Measurements from ENCODE around the gene SYTL3.
A peak's percentile ranks its signal among the peaks of the same experiment; 100 is the strongest.

SYTL3 gene

GRCh38 chr6:158799051-158799792, 149.4 kb downstream of the SYTL3 start:
- peak; percentile 28 to 53 for DNase-seq

- DNase-seq = no peak
These were observed 151.9 kb downstream of the SYTL3 start for GRCh38 chr6:158801655-158802294.

GRCh38 chr6:158803733-158804143, 153.9 kb downstream of the SYTL3 start:
- no peak for DNase-seq

- DNase-seq = no peak
These were observed 154.4 kb downstream of the SYTL3 start for GRCh38 chr6:158804207-158804606.

GRCh38 chr6:158805698-158806377, 156.0 kb downstream of the SYTL3 start:
- DNase-seq = no peak

- no peak for DNase-seq
These were observed 157.9 kb downstream of the SYTL3 start for GRCh38 chr6:158807515-158808441.

- no peak for DNase-seq
These were observed 158.6 kb downstream of the SYTL3 start for GRCh38 chr6:158808442-158808833.

- DNase-seq = no peak
These were observed 159.3 kb downstream of the SYTL3 start for GRCh38 chr6:158808941-158809678.

- no peak for DNase-seq
These were observed 160.6 kb downstream of the SYTL3 start for GRCh38 chr6:158810155-158811095.

- no peak for DNase-seq
These were observed 162.8 kb downstream of the SYTL3 start for GRCh38 chr6:158812611-158813010.

GRCh38 chr6:158813032-158813431, 163.2 kb downstream of the SYTL3 start:
- DNase-seq = no peak
